Measurements from ENCODE around the gene KRTAP5-5.
"Not testable (repeated sequence)": the region's sequence is repeated elsewhere in the genome, so short reads cannot be mapped to it uniquely, and the experiment has no call there.

KRTAP5-5 gene, protein sequence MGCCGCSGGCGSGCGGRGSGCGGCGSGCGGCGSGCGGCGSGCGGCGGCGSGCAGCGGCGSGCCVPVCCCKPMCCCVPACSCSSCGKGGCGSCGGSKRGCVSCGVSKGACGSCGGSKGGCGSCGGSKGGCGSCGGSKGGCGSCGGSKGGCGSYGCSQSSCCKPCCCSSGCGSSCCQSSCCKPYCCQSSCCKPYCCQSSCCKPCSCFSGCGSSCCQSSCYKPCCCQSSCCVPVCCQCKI

DNA sequence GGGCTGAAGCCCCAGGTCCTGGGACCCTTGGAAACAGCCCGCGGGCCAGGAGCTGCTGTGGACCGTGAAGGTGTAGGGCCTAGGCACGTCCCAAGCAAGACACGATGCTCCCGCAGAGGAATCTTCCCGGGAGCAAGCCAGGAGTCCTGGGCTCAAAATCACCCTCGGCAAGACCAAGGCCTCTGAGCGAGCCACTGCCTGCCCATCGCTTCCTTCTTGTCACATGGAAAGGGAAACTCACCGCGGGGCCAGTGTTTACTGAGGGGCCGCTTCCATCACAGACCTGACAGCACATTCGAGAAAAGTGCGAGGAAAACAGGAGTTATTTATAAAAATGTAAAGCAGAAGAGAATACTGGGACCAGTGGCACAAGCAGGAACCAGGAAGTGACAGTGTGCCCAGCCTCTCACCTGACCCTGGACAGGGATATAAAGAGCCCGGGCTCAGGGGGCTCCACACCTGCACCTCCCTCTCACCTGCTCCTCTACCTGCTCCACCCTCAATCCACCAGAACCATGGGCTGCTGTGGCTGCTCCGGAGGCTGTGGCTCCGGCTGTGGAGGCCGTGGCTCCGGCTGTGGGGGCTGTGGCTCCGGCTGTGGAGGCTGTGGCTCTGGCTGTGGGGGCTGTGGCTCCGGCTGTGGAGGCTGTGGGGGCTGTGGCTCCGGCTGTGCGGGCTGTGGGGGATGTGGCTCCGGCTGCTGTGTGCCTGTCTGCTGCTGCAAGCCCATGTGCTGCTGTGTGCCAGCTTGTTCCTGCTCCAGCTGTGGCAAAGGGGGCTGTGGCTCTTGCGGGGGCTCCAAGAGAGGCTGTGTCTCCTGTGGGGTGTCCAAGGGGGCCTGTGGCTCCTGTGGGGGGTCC lies at the start of gene KRTAP5-5:
Gene KRTAP5-5 (plus strand): TSS at position 450 of the 860 bp plus-strand sequence. CDS start 66 bp downstream, at position 516.
- DNase-seq (ENCODE audit: low read depth), result no peak

DNA sequence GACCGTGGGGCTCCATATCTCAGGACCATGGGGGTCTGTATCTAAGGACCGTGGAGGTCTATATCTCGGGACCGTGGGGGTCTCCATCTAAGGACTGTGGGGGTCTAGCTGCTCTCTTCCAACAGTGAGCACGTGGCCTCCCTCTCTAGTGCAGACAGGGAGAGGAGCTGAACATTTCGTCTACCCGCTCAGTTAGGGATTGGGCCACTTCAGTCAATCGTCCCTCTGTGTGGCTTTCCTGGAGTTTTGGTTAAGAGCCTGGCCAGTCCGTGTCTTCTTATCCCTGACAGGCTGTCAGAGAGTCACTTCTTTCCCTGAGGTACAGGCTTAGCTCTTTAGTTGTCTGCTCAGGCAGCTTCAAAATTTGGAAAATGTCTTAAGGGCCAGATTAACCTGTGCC lies 47.6 kb upstream of the KRTAP5-5 start:
- no peak for DNase-seq (ENCODE audit: low read depth)

DNA sequence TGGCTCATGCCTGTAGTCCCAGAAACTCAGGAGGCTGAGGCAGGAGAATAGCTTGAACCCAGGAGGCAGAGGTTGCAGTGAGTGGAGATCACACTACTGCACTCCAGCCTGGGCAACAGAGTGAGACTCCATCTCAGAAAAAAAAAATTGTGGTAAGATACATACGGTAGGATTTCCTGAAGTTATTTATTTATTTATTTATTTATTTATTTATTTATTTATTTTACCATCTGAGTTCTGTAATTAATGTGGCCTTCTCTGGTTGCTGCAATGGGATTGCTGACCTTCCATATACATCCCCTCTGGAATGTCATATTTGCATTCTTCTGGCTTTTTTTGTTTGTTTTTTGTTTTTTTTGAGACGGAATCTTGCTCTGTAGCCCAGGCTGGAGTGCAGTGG lies 46.7 kb upstream of the KRTAP5-5 start:
- not testable (repeated sequence) for DNase-seq (ENCODE audit: low read depth)

DNA sequence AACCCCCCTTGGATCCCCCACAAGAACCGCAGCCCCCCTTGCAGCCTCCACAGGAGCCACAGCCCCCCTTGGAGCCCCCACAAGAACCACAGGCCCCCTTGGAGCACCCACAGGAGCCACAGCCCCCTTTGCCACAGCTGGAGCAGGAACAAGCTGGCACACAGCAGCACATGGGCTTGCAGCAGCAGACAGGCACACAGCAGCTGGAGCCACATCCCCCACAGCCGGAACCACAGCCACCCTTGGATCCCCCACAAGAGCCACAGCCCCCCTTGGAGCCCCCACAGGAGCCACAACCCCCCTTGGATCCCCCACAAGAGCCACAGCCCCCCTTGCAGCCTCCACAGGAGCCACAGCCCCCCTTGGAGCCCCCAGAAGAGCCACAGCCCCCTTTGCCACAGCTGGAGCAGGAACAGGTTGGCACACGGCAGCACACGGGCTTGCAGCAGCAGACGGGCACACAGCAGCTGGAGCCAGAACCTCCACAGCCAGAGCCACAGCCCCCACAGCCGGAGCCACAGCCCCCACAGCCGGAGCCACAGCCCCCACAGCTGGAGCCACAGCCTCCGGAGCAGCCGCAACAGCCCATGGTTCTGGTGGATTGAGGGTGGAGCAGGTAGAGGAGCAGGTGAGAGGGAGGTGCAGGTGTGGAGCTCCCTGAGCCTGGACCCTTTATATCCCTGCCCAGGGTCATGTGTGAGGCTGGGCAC lies 44.8 kb upstream of the KRTAP5-5 start, which contains the start of gene KRTAP5-1:
Gene KRTAP5-1 (minus strand): TSS at position 623 of the 710 bp plus-strand sequence. CDS start 34 bp downstream, at position 589.
- DNase-seq (ENCODE audit: low read depth), result not testable (repeated sequence)

DNA sequence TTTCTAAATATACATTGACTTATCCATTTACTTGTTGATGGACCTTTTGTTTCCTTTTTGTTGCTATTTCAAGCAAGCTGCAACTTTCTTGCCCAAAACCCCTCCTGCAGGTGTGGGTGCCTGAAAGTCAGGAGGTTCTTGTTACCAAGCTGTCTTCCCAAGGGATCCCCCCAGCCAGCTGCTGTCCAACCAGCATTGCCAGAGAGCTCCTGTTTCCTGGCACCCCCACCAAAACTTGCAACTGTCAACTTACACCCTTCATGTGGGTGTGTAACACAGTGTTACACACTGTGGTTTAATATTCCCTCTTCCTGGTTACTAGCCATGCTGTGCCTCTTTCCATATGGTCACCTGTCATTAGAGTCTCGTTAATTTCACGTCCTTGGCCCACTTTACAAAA lies 42.9 kb upstream of the KRTAP5-5 start:
- DNase-seq (ENCODE audit: low read depth), result no peak

DNA sequence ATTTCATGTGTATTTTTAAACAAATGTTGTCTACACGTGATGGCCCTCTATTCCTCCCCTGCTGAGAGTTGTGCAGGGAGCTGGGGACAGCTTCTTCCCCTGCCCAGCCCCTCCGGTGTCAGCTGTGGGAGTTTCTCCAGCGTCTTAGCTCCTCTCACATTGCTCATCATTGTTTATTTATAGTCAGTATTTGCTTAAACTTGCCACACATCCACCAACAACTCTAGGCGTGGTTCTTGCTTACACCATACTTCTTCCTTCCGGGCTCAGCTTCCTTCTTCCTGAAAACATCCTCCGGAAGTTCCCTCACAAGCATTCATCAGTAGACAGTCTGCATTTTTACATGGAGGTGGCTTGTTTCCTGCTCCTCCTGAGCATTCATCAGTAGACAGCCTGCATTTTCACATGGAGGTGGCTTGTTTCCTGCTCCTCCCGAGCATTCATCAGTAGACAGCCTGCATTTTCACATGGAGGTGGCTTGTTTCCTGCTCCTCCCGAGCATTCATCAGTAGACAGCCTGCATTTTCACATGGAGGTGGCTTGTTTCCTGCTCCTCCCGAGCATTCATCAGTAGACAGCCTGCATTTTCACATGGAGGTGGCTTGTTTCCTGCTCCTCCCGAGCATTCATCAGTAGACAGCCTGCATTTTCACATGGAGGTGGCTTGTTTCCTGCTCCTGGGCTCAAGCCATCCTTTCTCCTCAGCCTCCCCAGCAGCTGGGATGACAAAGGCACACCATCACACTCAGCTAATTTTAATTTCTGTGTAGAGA lies 40.2 kb upstream of the KRTAP5-5 start:
- DNase-seq (ENCODE audit: low read depth), result not testable (repeated sequence)

DNA sequence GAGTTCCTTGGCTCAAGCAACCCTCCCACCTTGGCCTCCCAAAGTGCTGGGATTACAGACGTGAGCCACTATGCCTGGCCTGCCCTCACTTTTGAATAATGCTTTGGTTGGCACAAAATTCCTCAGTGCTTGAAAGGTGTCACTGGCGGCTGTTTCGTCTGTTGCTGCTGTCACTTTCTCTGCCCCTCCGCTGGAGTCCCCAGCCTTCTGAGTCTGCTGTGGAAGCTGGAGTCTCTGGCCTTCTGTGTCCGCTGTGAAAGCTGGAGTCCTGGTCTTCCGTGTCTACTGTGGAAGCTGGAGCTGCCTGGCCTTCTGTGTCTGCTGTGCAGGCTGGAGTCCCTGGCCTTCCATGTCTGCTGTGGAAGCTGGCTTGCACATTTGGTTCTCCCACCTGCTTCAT lies 39.6 kb upstream of the KRTAP5-5 start:
- DNase-seq (ENCODE audit: low read depth), result no peak

DNA sequence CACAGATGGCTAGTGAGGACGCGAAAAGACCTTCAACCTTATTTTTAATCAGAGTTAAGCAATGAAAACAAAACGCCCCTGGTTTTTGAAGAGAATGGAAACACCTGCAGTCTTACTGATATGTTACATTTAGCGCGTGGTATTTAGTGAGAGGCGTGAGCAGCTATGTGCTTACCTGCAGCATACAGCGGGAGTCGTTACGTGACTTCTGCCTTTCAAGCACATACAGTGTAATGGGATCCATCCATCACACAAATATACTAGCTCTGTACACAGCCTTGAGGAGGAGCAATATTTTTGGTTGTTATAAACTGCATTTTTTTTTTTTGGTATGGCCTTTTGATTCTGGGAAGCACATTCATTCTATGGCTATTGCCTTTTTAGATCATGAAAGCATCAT lies 36.9 kb upstream of the KRTAP5-5 start:
- DNase-seq (ENCODE audit: low read depth), result no peak

DNA sequence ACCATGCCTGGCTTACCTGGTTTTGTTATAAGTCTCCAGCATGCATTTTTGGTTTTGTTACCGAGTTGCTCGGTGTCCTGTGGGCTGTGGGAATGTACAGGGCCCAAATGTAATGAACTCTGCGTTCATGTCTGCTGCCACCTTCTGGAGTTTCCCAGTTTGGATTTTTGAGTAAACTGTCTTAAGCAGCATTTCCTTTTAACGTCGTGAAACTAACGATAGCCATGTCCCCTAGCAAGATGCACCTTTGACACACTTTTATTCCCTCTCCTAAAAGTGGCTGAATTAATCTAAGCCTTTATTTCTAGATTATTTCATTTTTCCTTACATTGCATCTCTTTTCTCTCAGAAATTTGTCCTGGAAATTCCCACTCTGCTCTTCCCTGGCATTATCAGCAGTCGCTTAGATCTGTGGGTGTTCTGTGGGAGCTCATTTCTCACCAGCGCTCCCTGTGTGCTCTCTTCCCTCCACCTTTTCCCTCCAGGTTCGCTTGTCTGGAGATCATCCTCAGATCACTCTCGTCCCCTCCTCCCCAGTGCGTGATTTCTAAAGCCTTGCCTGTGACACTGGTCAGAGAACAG lies 33.5 kb upstream of the KRTAP5-5 start:
- not testable (repeated sequence) for DNase-seq (ENCODE audit: low read depth)

DNA sequence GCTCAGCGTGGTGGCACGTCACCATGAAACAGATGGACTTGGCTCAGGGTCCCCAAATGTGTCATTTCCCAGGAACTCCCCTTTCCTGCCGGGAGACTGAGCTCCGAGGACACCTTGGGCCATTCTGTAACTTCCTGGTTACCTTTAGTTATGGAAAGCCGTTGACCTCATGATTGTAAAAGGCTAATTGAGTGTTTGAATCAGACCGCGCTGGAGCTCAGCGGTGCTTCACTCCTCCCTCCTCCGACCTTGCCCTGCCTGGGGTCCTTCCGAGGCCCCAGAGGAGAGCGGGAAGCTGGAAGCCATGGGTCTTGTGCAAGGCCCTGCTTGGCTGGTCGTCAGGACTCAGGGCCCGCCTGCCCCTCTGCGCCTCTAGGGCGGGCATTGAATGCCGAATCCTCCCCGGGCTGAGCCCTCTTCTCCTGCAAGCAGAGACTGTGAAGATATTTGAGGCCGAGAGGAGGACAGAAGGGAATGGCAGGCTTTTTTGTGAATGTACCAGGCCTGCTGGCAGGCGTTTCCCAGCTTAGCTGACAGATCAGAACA lies 32.9 kb upstream of the KRTAP5-5 start:
- DNase-seq (ENCODE audit: low read depth), result not testable (repeated sequence)

DNA sequence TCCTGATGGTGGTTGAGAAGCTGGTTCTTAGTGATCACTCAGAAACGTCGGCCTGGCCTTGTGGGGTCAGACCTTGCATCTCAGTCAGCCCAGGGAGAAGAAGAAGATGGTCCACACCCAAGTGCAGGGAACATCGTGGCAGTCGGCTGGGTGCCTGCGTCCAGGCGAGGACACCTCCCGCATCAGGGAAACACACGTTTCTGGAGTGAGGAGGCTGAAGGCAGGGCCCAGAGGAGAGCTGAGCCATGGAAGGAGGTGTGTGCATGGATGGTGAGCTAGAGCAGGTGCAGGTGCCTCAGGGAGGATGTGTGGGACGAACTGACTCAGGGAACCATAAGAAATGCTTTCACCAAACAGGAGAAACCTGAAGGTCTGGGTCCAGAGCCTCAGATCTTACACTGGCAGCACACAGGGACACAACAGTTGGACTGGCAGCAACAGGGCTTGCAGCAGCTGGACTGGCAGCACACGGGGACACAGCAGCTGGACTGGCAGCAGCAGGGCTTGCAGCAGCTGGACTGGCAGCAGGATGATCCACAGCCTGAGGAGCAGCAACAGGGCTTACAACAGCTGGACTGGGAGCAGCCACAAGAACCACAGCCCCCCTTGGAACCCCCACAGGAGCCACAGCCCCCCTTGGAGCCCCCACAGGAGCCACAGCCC lies 32.1 kb upstream of the KRTAP5-5 start:
- no peak for DNase-seq (ENCODE audit: low read depth)

DNA sequence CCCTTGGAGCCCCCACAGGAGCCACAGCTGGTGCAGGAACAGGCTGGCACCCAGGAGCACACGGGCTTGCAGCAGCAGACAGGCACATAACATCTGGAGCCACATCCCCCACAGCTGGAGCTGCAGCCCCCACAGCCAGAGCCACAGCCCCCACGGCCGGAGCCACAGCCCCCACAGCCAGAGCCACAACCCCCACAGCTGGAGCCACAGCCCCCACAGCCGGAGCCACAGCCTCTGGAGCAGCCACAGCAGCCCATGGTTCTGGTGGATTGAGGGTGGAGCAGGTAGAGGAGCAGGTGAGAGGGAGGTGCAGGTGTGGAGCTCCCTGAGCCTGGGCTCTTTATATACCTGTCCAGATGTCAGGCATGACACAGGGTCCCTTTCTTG lies 31.6 kb upstream of the KRTAP5-5 start, which contains the start of gene KRTAP5-2:
Gene KRTAP5-2 (minus strand): TSS at position 301 of the 387 bp plus-strand sequence. CDS start 44 bp downstream, at position 257.
- DNase-seq (ENCODE audit: low read depth), result no peak

DNA sequence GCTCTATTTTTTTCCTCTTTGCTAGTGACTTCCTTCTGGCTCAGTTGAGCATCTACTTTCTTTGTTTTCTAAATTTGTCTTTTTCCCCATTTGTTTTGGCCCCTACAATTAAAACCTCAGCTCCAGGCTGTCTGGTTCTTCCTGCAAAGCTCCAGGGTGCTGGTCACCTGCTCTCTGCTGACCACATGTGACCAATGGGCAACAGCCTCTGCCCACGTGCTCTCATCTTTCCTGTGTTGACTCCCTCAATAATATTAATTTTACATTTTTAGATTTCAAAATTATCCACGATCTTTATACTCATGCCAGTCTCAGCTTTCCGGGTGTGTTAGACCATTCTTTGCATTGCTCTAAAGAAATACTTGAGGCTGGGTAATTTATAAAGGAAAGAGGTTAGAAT lies 31.2 kb upstream of the KRTAP5-5 start:
- not testable (repeated sequence) for DNase-seq (ENCODE audit: low read depth)

DNA sequence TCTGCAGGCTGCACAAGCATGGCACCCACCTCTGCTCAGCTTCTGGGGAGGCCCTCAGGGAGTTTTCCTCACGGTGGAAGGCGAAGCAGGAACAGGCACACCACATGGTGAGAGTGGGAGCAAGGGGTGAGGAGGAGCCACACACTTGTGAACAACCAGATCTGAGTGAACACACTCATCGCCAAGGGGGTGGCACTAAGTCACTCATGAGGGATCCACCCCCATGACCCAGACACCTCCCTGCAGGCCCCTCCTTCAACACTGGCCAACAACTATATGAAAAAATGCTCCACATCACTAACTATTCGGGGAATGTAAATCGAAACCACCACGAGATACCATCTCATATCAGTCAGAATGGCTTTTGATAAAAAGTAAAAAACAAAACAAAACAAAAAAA lies 30.8 kb upstream of the KRTAP5-5 start:
- no peak for DNase-seq (ENCODE audit: low read depth)

DNA sequence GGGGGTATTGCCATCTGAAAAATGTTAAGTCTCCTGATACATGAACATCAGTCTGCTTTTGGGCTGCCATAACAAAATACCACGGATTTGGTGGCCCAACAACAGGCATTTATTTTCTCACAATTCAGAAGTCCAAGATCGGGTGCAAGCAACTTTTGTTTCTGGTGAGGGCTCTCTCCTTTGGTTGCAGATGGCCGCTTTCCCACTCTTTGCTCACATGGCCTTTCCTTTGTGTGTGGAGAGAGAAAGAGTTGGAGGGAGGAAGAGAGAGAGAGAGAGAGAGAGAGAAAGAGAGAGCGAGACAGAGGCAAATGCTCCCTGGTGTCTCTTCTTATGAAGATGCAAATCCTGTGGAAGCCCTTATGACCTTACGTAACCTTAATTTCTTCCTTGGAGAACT lies 28.9 kb upstream of the KRTAP5-5 start:
- no peak for DNase-seq (ENCODE audit: low read depth)

DNA sequence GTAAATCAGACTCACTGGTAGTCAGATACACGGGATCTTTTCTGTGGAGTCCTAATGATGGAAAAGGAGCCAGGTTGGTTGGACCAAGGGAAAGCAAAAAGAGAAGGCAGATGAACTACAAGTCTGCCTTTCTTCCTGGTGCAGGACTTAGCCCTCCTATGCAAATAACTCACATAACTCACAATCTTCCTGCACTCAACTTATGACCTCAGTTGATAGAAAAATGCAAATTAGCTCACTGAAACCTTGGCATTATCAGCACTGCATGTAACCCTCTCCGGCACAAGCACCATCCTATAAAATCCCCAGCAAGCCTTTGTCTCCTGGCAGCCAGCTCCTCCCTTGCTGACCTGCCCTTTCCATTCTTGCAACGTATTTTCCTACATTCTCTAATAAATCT lies 27.9 kb upstream of the KRTAP5-5 start:
- not testable (repeated sequence) for DNase-seq (ENCODE audit: low read depth)

DNA sequence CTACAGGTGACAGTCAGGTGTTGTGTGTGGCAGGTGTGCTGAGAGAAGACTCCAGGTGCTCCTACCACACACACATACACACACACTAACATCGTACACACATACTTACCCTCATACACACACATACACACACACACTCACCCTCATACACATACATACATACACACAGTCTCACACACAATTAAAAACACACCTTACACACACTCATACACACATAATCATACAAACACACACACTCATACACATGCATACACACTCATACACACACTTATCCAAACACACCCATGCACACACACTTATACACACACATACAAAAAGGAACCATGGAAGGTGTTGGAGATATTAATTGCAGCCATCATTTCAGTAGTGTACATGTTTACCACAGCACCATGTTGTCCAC lies 25.9 kb upstream of the KRTAP5-5 start:
- DNase-seq (ENCODE audit: low read depth), result no peak

DNA sequence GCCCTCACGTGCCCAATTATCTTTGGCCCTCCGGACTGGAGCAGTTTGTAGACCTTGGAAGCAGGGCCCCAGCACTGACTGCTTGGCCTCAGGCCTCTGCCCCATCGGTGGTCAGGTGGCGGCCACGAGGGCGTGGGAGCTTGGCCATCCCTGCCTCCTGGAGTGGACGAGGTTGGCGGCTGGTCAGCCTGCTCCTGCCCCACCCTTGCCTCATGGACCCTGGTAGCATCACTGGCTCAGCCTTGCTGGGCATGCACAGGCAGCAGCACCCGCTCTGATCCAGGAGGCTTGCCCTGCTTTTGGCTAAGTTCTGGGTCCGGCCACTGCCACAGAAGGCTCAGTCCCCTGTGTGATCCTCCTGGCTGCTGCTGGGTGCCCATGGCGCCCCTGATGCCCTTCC lies 25.4 kb upstream of the KRTAP5-5 start:
- no peak for DNase-seq (ENCODE audit: low read depth)

DNA sequence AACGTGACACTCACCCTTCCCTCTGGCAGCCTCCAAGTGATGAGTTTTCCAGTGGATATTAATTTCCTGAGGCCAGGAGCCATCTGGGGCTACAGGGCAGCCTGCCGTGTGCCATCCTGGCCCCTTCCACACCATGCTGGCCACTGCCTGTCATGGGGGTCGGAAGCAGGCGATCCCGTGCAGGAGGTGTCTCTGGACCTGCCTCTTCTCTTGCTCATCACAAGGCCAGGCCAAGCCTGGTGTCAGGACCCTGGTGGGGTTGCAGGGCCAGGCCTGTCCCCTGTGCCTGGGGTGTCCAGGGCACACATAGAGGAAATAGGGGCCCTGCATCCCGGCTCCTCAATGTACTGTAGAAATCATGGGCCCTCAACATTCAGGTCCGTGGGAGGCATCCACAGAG lies 24.9 kb upstream of the KRTAP5-5 start:
- DNase-seq (ENCODE audit: low read depth), result no peak

DNA sequence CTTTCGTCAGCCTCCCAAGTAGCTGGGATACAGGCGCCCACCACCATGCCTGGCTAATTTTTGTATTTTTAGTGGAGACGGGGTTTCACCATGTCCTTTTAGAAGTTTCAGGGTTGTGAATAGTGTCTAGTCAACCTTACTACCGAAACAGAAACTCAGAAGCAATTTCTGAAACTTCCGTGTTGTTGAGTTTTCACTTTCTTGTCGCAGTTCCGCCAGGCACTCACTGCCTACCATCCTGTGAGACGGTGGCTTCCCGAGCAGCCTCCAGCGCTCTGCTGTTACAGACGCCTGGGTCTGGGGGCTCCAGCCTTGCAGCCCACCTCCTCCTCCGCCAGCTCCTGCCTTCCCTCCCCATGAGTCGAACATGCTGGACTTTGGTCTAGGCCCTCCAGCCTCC lies 23.7 kb upstream of the KRTAP5-5 start:
- not testable (repeated sequence) for DNase-seq (ENCODE audit: low read depth)
